HepG2 (cell line): ENCODE results near the gene AMZ1. TPM values are rescaled to one million over a fixed set of nuclear protein-coding genes. Genes with fewer than 3 reads are reported as not detected.

Source experiments
- GATAD1 ChIP-seq: IDR thresholded peaks from 2 replicates; pipeline ENCODE4 v1.6.1; 2016; ENCODE audit warnings: missing genetic modification reagents, missing compliant biosample characterization
- HIVEP1 ChIP-seq: sonication (generic); formaldehyde crosslinking; IDR thresholded peaks from 2 replicates; pipeline ENCODE4 v1.4.0; 2020; ENCODE audit warnings: mild to moderate bottlenecking, missing genetic modification reagents
- HOXA9 ChIP-seq: sonication (generic); formaldehyde crosslinking; IDR thresholded peaks from 2 replicates; pipeline ENCODE4 v1.8.1; 2022; ENCODE audit warnings: missing genetic modification reagents, mild to moderate bottlenecking, moderate library complexity, borderline replicate concordance
- ZNF562 ChIP-seq: sonication (generic); formaldehyde crosslinking; IDR thresholded peaks from 2 replicates; pipeline ENCODE4 v1.8.0; 2022; ENCODE audit warnings: missing genetic modification reagents, borderline replicate concordance
- ZNF616 ChIP-seq: sonication (generic); formaldehyde crosslinking; IDR thresholded peaks from 2 replicates; pipeline ENCODE4 v1.5.0; 2020; ENCODE audit warnings: low read depth, mild to moderate bottlenecking, missing genetic modification reagents
- ZNF749 ChIP-seq: sonication (generic); formaldehyde crosslinking; IDR thresholded peaks from 2 replicates; pipeline ENCODE4 v1.8.0; 2022; ENCODE audit warnings: mild to moderate bottlenecking, missing genetic modification reagents, moderate library complexity, borderline replicate concordance
- polyA plus RNA-seq, 8 experiments: library from polyadenylated mRNA; depleted of rRNA in 3 of 8; stranded (reverse) in 7 of 8; unstranded in 1 of 8; fragments of >200 nt; fragmentation: Illumina TruSeq in 4 of 8; extraction: Trizol in 4 of 8; gene quantifications; 2 replicates each; pipeline versions ENCODE4 v1.2.1 to v1.2.3, GENCODE V29; 2011 to 2016; ENCODE audit warnings: low read depth in 4 of 8, missing spikeins in 1 of 8, mixed read lengths in 1 of 8; ENCODE audit not compliant: insufficient read depth in 1 of 8
- total RNA-seq, 5 experiments: library from RNA; depleted of rRNA; stranded (reverse); fragments of >200 nt; fragmentation: Illumina TruSeq; extraction: Trizol; gene quantifications; 2 replicates each; pipeline ENCODE4 v1.2.3, GENCODE V29; 2016; ENCODE audit warnings: low read depth in 1 of 5
- TF ChIP-seq, protein P1 (sequence below): sonication (generic); formaldehyde crosslinking; IDR thresholded peaks from 2 replicates; pipeline ENCODE4 v1.5.0; 2020; ENCODE audit warnings: mild to moderate bottlenecking, missing genetic modification reagents, borderline replicate concordance
- TF ChIP-seq, protein P2 (sequence below): sonication (generic); formaldehyde crosslinking; IDR thresholded peaks from 2 replicates; pipeline ENCODE4 v1.4.0; 2020; ENCODE audit warnings: mild to moderate bottlenecking, missing genetic modification reagents
- TF ChIP-seq, protein P3 (sequence below): sonication (generic); formaldehyde crosslinking; IDR thresholded peaks from 2 replicates; pipeline ENCODE4 v1.4.0; 2020; ENCODE audit warnings: low read depth, missing genetic modification reagents
- TF ChIP-seq, protein P4 (sequence below): sonication (generic); IDR thresholded peaks from 2 replicates; pipeline ENCODE4 v1.6.1; 2016; ENCODE audit warnings: low read depth, borderline replicate concordance

The AMZ1 gene
- total and polyA plus RNA-seq, 2 of the 13 experiments (the other 11 are each of a cell fraction or from before 2014, with no cell fraction given): 0.03 TPM; not detected in 1

DNA sequence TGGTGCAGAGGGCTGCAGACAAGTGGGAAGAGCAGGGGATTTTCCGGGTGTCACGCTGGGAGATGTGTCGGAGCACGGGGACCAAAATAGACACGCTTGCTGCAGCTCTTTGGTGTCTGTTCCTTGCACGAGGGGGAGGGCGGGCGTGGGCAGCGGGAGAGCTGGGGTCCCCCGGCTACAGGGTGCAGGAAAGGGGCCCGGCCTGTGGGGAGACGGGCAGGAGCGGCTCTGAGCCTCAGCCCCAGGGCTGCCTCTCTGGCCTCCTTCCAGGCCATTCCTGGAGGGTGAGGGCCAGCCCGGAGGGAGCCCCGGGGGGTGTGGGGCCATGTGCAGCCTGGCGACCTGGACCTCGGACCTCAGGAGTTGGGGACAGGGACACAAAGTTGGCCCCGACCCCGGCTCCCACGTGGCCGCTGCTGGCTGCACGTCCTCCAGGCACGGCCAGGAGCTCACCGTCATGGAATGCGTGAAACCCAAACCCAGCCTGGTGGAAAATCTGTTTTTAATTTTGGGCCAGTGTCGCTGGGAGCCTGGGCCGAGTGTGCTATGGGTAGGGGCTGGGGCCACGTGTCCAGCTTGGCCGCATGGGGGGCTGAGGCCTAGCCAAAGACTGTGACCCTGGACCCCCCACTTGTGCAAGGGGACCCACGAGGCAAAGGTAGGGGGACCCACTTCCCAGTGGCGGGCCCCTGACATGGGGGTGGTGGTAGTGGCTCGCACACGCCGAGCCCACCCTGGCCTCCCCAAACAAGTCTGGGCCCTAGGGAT lies 49.6 kb upstream of the AMZ1 start (continued):
- TF ChIP-seq, protein P1, sequence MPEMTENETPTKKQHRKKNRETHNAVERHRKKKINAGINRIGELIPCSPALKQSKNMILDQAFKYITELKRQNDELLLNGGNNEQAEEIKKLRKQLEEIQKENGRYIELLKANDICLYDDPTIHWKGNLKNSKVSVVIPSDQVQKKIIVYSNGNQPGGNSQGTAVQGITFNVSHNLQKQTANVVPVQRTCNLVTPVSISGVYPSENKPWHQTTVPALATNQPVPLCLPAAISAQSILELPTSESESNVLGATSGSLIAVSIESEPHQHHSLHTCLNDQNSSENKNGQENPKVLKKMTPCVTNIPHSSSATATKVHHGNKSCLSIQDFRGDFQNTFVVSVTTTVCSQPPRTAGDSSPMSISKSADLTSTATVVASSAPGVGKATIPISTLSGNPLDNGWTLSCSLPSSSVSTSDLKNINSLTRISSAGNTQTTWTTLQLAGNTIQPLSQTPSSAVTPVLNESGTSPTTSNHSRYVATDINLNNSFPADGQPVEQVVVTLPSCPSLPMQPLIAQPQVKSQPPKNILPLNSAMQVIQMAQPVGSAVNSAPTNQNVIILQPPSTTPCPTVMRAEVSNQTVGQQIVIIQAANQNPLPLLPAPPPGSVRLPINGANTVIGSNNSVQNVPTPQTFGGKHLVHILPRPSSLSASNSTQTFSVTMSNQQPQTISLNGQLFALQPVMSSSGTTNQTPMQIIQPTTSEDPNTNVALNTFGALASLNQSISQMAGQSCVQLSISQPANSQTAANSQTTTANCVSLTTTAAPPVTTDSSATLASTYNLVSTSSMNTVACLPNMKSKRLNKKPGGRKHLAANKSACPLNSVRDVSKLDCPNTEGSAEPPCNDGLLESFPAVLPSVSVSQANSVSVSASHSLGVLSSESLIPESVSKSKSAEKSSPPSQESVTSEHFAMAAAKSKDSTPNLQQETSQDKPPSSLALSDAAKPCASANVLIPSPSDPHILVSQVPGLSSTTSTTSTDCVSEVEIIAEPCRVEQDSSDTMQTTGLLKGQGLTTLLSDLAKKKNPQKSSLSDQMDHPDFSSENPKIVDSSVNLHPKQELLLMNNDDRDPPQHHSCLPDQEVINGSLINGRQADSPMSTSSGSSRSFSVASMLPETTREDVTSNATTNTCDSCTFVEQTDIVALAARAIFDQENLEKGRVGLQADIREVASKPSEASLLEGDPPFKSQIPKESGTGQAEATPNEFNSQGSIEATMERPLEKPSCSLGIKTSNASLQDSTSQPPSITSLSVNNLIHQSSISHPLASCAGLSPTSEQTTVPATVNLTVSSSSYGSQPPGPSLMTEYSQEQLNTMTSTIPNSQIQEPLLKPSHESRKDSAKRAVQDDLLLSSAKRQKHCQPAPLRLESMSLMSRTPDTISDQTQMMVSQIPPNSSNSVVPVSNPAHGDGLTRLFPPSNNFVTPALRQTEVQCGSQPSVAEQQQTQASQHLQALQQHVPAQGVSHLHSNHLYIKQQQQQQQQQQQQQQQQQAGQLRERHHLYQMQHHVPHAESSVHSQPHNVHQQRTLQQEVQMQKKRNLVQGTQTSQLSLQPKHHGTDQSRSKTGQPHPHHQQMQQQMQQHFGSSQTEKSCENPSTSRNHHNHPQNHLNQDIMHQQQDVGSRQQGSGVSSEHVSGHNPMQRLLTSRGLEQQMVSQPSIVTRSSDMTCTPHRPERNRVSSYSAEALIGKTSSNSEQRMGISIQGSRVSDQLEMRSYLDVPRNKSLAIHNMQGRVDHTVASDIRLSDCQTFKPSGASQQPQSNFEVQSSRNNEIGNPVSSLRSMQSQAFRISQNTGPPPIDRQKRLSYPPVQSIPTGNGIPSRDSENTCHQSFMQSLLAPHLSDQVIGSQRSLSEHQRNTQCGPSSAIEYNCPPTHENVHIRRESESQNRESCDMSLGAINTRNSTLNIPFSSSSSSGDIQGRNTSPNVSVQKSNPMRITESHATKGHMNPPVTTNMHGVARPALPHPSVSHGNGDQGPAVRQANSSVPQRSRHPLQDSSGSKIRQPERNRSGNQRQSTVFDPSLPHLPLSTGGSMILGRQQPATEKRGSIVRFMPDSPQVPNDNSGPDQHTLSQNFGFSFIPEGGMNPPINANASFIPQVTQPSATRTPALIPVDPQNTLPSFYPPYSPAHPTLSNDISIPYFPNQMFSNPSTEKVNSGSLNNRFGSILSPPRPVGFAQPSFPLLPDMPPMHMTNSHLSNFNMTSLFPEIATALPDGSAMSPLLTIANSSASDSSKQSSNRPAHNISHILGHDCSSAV (CRISPR knock-in tag): no peak
- TF ChIP-seq, protein P2, sequence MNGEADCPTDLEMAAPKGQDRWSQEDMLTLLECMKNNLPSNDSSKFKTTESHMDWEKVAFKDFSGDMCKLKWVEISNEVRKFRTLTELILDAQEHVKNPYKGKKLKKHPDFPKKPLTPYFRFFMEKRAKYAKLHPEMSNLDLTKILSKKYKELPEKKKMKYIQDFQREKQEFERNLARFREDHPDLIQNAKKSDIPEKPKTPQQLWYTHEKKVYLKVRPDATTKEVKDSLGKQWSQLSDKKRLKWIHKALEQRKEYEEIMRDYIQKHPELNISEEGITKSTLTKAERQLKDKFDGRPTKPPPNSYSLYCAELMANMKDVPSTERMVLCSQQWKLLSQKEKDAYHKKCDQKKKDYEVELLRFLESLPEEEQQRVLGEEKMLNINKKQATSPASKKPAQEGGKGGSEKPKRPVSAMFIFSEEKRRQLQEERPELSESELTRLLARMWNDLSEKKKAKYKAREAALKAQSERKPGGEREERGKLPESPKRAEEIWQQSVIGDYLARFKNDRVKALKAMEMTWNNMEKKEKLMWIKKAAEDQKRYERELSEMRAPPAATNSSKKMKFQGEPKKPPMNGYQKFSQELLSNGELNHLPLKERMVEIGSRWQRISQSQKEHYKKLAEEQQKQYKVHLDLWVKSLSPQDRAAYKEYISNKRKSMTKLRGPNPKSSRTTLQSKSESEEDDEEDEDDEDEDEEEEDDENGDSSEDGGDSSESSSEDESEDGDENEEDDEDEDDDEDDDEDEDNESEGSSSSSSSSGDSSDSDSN (CRISPR knock-in tag): peak; percentile 82
- TF ChIP-seq ZNF749 (CRISPR knock-in tag): peak; percentile 77; the same call in 1 of the 2 replicates
- TF ChIP-seq HOXA9: no peak
- TF ChIP-seq ZNF562 (CRISPR knock-in tag): no peak
- TF ChIP-seq HIVEP1 (CRISPR knock-in tag): peak; percentile 97
- no peak for TF ChIP-seq ZNF616 (CRISPR knock-in tag)
- TF ChIP-seq GATAD1 (CRISPR knock-in tag): peak; percentile 63
- TF ChIP-seq, protein P3, sequence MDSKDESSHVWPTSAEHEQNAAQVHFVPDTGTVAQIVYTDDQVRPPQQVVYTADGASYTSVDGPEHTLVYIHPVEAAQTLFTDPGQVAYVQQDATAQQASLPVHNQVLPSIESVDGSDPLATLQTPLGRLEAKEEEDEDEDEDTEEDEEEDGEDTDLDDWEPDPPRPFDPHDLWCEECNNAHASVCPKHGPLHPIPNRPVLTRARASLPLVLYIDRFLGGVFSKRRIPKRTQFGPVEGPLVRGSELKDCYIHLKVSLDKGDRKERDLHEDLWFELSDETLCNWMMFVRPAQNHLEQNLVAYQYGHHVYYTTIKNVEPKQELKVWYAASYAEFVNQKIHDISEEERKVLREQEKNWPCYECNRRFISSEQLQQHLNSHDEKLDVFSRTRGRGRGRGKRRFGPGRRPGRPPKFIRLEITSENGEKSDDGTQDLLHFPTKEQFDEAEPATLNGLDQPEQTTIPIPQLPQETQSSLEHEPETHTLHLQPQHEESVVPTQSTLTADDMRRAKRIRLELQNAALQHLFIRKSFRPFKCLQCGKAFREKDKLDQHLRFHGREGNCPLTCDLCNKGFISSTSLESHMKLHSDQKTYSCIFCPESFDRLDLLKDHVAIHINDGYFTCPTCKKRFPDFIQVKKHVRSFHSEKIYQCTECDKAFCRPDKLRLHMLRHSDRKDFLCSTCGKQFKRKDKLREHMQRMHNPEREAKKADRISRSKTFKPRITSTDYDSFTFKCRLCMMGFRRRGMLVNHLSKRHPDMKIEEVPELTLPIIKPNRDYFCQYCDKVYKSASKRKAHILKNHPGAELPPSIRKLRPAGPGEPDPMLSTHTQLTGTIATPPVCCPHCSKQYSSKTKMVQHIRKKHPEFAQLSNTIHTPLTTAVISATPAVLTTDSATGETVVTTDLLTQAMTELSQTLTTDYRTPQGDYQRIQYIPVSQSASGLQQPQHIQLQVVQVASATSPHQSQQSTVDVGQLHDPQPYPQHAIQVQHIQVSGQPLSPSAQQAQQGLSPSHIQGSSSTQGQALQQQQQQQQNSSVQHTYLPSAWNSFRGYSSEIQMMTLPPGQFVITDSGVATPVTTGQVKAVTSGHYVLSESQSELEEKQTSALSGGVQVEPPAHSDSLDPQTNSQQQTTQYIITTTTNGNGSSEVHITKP (CRISPR knock-in tag): 0 out of 2 replicates have a peak, but pooled peaks have one; percentile 39
- TF ChIP-seq, protein P4, sequence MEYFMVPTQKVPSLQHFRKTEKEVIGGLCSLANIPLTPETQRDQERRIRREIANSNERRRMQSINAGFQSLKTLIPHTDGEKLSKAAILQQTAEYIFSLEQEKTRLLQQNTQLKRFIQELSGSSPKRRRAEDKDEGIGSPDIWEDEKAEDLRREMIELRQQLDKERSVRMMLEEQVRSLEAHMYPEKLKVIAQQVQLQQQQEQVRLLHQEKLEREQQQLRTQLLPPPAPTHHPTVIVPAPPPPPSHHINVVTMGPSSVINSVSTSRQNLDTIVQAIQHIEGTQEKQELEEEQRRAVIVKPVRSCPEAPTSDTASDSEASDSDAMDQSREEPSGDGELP: peak; percentile 63; the same call in 1 of the 2 replicates
